ENCODE measurements around the gene LILRB1.
"Not testable (repeated sequence)": the region's sequence is repeated elsewhere in the genome, so short reads cannot be mapped to it uniquely, and the experiment has no call there.

LILRB1 gene

DNA sequence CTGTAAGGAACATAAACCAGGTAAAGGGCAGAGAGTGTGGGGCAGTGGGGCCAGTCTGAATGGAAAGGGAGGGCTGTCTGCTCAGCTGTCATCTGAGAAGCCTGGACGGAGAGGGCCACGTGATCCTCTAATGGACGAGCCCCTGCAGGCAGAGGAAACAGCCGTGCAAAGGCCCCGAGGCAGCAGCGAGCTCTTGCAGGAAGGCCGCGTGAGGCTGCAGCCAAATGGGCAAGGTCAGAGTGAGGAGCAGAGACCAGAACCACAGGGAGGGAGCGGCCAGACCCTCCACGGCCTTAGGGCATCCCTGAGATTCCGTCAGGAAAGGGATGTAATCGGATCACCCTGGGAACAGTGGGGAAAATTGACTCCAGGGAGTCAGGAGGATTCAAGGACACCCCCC, 36.9 kb downstream of the LILRB1 start:
- DNase-seq: no peak

DNA sequence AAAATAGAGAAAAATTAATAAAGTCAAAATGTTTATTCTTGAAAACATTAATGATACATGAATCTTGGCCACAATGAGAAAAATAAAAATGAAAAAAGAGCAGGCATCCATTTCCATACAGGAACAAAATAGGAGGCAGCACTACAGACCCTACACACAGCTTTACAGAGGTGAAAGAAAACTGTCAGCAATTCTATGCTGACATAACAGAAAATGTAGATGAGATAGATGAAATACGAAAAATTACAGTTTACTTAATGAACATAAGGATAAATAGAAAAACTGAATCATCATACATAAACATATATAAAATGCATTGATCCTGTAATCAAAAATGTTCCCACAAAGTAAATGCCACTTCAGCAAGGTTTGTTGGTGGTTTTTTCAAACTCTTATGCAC, 38.1 kb downstream of the LILRB1 start:
- no peak for DNase-seq

DNA sequence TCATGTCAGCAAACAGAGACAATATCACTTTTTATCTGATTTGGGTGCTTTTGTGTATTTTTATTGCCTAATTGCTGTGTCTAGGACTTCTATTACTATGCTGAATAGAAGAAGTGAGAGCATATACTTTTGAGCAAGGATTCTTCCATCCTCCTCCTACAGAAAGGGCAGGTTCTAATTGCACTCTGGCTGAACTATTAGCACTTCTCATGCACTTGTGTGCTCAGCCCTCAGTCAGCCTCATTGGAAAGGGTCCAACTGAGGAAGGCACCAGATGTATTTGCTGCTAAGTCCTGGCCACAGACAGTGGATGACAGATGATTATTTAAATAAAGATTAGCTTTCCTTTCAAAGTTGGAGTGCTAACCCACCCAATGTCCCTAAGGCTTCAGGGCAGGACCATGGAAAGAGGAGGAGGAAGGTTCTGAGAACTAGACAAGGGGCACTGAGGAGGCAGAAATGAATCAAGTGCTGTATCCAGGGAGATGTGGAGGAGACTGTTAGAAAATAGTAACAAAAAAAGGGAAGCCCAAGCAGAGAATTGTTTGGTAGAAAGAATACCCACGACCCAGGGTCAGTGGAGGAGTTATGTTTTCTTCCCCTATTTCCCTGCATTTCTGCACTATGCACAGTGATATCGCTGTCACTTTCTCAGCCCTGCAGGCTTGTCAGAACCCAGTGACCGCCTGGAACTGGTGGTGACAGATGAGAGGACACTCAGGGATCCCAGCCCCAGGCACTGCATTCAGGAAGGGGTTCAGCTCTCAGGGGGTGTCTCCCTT, 40.5 kb downstream of the LILRB1 start:
- DNase-seq: no peak

DNA sequence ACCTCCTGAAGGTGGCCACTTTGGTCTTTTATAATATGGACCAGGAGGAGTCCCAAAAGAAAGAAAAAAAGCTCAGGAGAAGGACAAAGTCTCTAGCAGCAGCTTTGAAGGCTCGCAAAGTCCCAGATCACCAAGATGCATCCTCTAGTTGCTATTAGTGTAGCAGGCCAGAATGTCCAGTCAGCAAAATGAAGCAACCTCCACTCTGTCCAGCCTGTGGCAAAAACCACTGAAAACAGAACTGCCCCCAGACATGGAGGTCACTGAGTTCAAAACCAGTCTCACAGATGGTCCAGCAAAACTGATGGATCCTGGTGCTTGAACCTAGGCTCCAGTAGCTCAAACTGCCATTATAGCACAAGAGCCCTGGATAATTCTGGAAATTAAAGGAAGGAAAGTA, 42.9 kb downstream of the LILRB1 start:
- DNase-seq: no peak

DNA sequence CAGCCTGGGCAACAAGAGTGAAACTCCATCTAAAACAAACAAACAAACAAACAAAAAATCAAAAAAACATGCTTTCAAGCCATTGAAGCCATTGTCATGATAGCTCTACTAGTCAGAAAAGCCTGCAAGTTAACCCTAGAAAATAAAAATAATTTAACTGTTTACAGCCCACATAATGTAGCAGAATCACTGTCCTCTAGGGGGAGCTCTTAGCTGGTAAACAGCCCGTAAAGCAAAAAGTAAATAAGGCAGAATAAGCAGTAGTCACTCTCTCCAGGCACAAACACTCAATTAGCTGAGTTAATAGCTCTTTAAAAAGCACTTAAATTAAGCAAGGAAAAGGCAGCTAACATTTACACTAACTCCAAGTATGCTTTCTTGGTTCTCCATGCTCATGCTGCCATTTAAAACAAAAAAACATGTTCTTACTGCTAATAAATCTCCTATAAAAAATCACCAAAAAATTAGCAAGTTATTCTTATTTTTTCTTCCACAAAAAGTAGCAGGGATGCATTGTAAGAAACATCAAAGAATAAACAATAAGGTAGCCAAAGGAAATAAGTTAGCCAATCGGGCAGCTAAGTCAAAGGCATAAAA, 43.8 kb downstream of the LILRB1 start:
- no peak for DNase-seq

DNA sequence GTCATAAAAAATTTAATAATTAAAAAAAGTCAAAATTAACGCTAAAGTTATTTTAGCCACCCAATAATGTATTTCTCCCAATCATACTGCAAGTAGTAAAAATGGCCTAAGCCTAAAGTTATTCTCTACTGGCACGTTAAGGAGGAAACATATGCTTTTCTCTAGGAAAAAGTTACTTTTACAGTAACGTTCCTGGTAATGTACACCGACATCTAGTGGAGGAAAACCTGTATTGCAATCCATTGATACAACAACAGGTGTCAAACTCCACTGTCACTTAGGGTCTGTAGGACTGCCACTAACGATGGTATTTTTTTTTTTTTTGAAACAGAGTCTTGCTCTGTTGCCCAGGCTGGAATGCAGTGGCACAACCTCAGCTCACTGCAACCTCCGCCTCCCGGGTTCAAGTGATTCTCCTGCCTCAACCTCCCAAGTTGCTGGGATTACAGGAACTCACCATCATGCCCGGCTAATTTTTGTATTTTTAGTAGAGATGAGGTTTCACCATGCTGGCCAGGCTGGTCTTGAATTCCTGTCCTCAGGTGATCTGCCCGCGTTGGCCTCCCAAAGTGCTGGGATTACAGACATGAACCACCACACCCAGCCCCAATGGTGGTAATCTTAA, 46.0 kb downstream of the LILRB1 start:
- DNase-seq: not testable (repeated sequence)

DNA sequence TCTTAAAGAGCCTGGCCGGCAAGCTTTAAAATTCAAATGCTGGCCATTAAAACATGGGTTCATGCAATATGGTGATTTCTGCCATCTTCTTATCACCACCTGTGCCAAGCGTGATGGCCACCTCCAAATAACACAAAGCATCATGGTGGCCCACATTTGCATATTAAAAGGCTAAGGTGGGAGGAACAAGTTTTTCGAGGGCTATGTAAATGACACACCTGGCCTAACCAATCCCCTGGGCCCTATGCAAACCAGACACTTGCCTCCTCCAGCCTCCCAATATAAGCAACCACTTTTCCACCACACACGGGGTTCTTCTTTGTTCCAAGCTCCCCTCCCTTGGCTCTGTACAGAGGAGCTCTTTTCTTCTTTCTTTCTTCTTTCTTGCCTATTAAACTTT, 46.9 kb downstream of the LILRB1 start:
- DNase-seq: no peak

DNA sequence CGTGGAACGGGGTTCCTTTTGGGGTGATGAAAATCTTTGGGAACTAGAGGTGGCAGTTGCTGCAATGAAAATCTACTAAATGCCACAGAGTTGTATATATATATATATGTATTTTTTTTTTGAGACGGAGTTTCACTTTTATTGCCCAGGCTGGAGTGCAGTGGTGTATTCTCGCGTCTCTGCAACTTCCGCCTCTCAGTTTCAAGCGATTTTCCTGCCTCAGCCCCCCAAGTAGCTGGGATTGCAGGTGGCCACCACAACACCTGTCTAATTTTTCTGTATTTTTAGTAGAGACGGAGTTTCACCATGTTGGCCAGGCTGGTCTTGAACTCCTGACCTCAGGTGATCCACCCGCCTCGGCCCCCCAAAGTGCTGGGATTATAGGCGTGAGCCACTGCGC, 51.3 kb downstream of the LILRB1 start:
- not testable (repeated sequence) for DNase-seq

DNA sequence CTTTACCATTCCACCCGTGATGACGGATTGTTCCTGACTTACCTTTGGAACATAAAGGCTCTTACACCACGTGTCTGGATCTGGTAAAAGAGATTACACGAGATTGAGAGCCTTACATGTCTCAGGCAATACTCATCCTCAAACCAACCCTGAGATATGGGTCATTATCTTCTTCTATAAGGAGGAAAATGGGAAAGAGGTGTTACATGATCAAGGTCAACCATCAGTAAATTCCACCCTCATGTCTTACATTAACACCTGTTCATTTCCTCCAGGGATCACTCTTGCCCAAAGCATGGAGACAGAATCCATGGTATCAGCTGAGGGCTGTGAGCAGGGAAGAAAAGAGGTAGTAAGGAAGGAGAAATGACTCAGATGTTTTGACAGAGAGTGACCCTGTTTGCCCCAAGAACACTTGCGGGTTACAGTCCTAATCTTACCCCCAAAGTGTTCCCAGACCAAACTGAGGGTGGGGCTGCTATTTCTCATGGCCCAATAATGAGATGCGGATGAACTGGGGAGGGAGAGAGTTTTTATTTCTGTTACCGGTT, 52.1 kb downstream of the LILRB1 start:
- DNase-seq: no peak

DNA sequence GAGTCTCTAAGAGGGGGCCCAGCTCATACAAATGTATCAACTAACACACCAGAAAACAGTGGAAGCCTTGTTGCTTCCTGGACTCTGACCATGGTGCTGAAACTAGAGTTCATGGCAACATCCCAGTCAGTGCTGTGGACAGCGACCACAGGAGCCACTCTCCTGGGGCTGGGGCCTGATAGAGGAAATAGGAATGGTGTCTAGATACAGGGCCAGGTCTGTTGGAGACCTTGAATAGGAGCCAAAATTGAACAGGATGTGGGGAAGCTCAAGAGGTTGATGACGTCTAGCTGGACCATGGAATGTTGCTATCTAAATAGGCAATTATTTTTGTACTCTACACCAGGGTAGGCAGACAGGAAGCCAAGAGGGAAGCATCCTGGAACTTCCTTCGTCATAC, 54.2 kb downstream of the LILRB1 start:
- DNase-seq: no peak
